Measurements from ENCODE around the gene RIN3. TPM values are rescaled to one million over a fixed set of nuclear protein-coding genes. Genes with fewer than 3 reads are reported as not detected.

The RIN3 gene
- total and polyA plus RNA-seq, 2 donors (not counting 3 experiments of a cell fraction or from before 2014, with no cell fraction given) = 5.1 to 20.8 TPM

DNA sequence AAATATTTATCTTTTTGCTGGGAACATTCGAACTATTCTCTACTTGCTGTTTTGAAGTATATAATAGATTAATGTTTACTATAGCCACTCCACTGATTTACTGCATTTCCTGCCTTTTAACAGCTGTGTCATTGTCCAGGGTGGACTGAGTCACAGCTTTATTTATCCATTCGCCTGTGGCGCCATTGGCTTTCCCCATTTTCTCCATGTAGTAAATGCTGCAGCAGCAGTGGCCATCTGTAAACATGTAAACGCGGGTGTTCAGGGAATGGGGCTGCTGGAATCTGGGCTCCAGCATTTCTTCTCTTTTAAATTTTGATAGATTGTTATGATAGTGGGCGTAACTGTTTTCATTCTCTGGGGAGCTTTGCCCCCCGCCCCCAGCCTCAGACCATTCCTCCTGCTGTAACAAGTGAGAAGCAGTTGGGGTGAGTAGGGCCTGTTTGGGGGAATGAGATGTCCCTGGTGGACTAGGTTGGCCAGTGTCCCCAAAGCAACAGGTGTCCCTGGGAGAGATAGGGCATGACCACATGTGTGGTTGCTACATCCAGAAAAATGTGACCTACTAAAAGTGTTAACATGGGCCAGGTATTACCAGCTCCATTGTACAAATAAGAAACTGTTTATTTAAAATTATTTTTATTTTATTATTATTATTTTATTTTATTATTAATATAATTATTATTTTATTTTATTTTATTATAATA, 32.9 kb downstream of the RIN3 start:
- Histone ChIP-seq H4K20me1 (replicated peaks; ENCODE audit: control insufficient read depth, extremely low read depth, insufficient read depth, low read length) (peaks cover 2% of the 10 kb centered on the region), H3K9me1 (replicated peaks; ENCODE audit: control insufficient read depth, extremely low read depth, insufficient read depth, low read length) (no peaks in the 10 kb centered on the region), H3K4me2 (ENCODE audit: insufficient read depth, low read length) (no peak overlapping the region), H3K4me1 (ENCODE audit: control insufficient read depth, extremely low read depth, insufficient read depth, low read length) (peaks cover 7% of the 10 kb centered on the region), H3K27ac (ENCODE audit: insufficient read depth, low read depth, low read length) (peak overlapping the region; percentile 71), H3K79me2 (ENCODE audit: control insufficient read depth, insufficient read depth, low read length) (no peaks in the 10 kb centered on the region), H3K27me3 (ENCODE audit: control insufficient read depth in 2 of 2, insufficient read depth in 2 of 2, low read length in 2 of 2) (no peaks in the 10 kb centered on the region), H3K36me3 (ENCODE audit: control insufficient read depth in 2 of 2, extremely low read depth in 1 of 2, insufficient read depth in 2 of 2, low read length in 2 of 2) (no peaks in the 10 kb centered on the region), H2AFZ (ENCODE audit: low read depth, low read length) (peak overlapping the region; percentile 32), H3K9me3 (replicated peaks; ENCODE audit: control insufficient read depth, insufficient read depth, low read length) (no peaks in the 10 kb centered on the region), H3K4me3 (replicated peaks in 1 of 3; ENCODE audit: insufficient read depth in 1 of 3, low read depth in 1 of 3, low read length in 3 of 3) (no peak overlapping the region), H3K9ac (replicated peaks; ENCODE audit: extremely low read depth, insufficient read depth, low read length) (no peak overlapping the region)
- CTCF ChIA-PET = no interaction called here
- TF ChIP-seq, protein P1, sequence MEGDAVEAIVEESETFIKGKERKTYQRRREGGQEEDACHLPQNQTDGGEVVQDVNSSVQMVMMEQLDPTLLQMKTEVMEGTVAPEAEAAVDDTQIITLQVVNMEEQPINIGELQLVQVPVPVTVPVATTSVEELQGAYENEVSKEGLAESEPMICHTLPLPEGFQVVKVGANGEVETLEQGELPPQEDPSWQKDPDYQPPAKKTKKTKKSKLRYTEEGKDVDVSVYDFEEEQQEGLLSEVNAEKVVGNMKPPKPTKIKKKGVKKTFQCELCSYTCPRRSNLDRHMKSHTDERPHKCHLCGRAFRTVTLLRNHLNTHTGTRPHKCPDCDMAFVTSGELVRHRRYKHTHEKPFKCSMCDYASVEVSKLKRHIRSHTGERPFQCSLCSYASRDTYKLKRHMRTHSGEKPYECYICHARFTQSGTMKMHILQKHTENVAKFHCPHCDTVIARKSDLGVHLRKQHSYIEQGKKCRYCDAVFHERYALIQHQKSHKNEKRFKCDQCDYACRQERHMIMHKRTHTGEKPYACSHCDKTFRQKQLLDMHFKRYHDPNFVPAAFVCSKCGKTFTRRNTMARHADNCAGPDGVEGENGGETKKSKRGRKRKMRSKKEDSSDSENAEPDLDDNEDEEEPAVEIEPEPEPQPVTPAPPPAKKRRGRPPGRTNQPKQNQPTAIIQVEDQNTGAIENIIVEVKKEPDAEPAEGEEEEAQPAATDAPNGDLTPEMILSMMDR (IDR thresholded peaks at IDR 0.05; ENCODE audit: extremely low read depth in 1 of 2, insufficient read depth in 1 of 2, low read depth in 1 of 2, low read length in 2 of 2) = no peak
- peak; percentile 54 for TF ChIP-seq JUN (IDR thresholded peaks at IDR 0.05; ENCODE audit: borderline replicate concordance, insufficient read depth, insufficient read length, low read depth)
- intact Hi-C loops (cut with micrococcal nuclease) = no loop called here
- POLR2A ChIA-PET = interaction anchor here (0.6 kb wide), 1 partner anchor 12 kb away, joined by 3 read pairs; no protein-coding TSS in a partner anchor
- peak; percentile 79 for FAIRE-seq
- dilution Hi-C loops (cut with MboI; ENCODE audit: extremely low pct_ligation_motif_present, low sequenced_read_pairs) = no loop called here
- BruUV-seq (replicated peaks) = no TSS peak
- DNase-seq (ENCODE audit: low read depth, low spot score) = peak; percentile 60

DNA sequence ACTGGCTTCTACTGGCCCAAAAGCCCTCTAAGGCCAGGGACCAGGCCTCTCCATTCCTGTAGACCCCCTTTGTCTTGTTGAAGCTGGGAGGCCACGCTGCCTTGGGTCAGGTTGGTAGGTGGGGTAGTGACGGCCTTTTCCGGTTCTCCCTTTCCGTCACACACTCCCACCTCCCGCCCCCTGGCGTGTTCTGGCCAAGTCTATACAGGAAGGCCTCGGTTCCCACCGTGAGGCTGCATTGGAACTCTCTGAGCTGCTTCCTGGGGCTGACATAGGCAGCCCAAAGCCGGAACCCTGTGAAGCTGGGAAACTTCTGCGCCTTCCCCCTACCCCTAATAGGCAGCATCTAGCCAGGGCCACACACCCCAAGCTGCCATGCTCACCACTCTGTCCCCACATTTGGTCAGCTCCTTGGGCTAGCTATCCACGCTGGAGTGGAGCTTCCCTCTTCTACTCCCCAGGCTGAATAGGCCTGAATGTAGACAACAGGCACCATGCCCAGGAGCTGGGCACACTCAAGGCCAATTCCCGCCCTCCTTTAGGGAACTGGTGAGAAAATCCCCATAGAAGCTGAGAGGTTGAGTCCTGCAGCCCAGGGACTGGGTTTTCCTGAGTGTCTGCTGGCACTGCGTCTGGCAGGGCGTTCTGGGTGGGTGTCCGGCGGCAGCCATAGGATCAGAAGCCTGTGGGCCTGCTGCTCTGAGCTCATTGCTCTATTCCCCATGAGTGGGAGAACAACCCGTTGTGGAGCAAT, 35.7 kb downstream of the RIN3 start:
- no peak overlapping the region for H3K4me3 ChIP-seq (replicated peaks in 1 of 3; ENCODE audit: insufficient read depth in 1 of 3, low read depth in 1 of 3, low read length in 3 of 3)
- H3K36me3 ChIP-seq (ENCODE audit: control insufficient read depth in 2 of 2, extremely low read depth in 1 of 2, insufficient read depth in 2 of 2, low read length in 2 of 2) = no peaks in the 10 kb centered on the region
- CTCF ChIA-PET = interaction anchor here (0.9 kb wide), 1 partner anchor 40 kb away, joined by 3 read pairs; no protein-coding TSS in a partner anchor
- POLR2A ChIA-PET = interaction anchor here (0.6 kb wide), 1 partner anchor 21 kb away, joined by 3 read pairs; no protein-coding TSS in a partner anchor
- no peak overlapping the region for H2AFZ ChIP-seq (ENCODE audit: low read depth, low read length)
- H3K4me1 ChIP-seq (ENCODE audit: control insufficient read depth, extremely low read depth, insufficient read depth, low read length) = peaks cover 7% of the 10 kb centered on the region
- H3K27ac ChIP-seq (ENCODE audit: insufficient read depth, low read depth, low read length) = no peak overlapping the region
- H3K9me1 ChIP-seq (replicated peaks; ENCODE audit: control insufficient read depth, extremely low read depth, insufficient read depth, low read length) = no peaks in the 10 kb centered on the region
- H3K9ac ChIP-seq (replicated peaks; ENCODE audit: extremely low read depth, insufficient read depth, low read length) = no peak overlapping the region
- no TSS peak for BruUV-seq (replicated peaks)
- H3K9me3 ChIP-seq (replicated peaks; ENCODE audit: control insufficient read depth, insufficient read depth, low read length) = no peaks in the 10 kb centered on the region
- H3K27me3 ChIP-seq (ENCODE audit: control insufficient read depth in 2 of 2, insufficient read depth in 2 of 2, low read length in 2 of 2) = no peaks in the 10 kb centered on the region
- intact Hi-C loops (cut with micrococcal nuclease) (no loop called here), dilution Hi-C loops (cut with MboI; ENCODE audit: extremely low pct_ligation_motif_present, low sequenced_read_pairs) (no loop called here)
- H4K20me1 ChIP-seq (replicated peaks; ENCODE audit: control insufficient read depth, extremely low read depth, insufficient read depth, low read length) = peaks cover 2% of the 10 kb centered on the region
- no peak for DNase-seq (ENCODE audit: low read depth, low spot score)
- TF ChIP-seq POLR2AphosphoS5 (IDR thresholded peaks at IDR 0.05; ENCODE audit: insufficient read depth, low read depth, low read length) = no peak
- no peak for TF ChIP-seq GATA2 (IDR thresholded peaks at IDR 0.05; ENCODE audit: insufficient read depth, insufficient read length, low read depth, low read length)
- TF ChIP-seq MYC (IDR thresholded peaks at IDR 0.05; ENCODE audit: low read depth, low read length) = no peak
- no peak for TF ChIP-seq FOS (IDR thresholded peaks at IDR 0.05; ENCODE audit: borderline replicate concordance, insufficient read depth, low read length)
- TF ChIP-seq, protein P2, sequence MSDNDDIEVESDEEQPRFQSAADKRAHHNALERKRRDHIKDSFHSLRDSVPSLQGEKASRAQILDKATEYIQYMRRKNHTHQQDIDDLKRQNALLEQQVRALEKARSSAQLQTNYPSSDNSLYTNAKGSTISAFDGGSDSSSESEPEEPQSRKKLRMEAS (IDR thresholded peaks at IDR 0.05; ENCODE audit: insufficient read depth, insufficient read length) = no peak
- TF ChIP-seq JUN (IDR thresholded peaks at IDR 0.05; ENCODE audit: borderline replicate concordance, insufficient read depth, insufficient read length, low read depth) = no peak
- no peak for TF ChIP-seq POLR2A (IDR thresholded peaks at IDR 0.05; ENCODE audit: low read depth, low read length)
- TF ChIP-seq, protein P1 (IDR thresholded peaks at IDR 0.05; ENCODE audit: extremely low read depth in 1 of 2, insufficient read depth in 1 of 2, low read depth in 1 of 2, low read length in 2 of 2) = no peak
- TF ChIP-seq EZH2 (IDR thresholded peaks at IDR 0.05; ENCODE audit: borderline replicate concordance, low read depth, low read length, severe bottlenecking) = no peak
- H3K79me2 ChIP-seq (ENCODE audit: control insufficient read depth, insufficient read depth, low read length) = no peaks in the 10 kb centered on the region
- H3K4me2 ChIP-seq (ENCODE audit: insufficient read depth, low read length) = no peak overlapping the region
- no peak for FAIRE-seq
